NCI-H2171 (cell line): Measurements from ENCODE around the gene CDK5RAP3.

Source experiments
- DNase-seq: peaks from one replicate; lab custom pipeline; 2025; lab: John Stamatoyannopoulos, UW

Gene CDK5RAP3

GRCh38 chr17:48025040-48025903 is 54.4 kb downstream of the CDK5RAP3 start:
- DNase-seq, result peak; percentile 94

GRCh38 chr17:48025904-48026501 is 55.1 kb downstream of the CDK5RAP3 start:
- DNase-seq, result no peak

GRCh38 chr17:48026502-48027321 is 55.8 kb downstream of the CDK5RAP3 start:
- DNase-seq, result peak; percentile 62

- no peak for DNase-seq
These were observed 56.5 kb downstream of the CDK5RAP3 start for GRCh38 chr17:48027322-48027981.

- DNase-seq, result no peak
These were observed 57.8 kb downstream of the CDK5RAP3 start for GRCh38 chr17:48028736-48029135.

- DNase-seq, result no peak
These were observed 59.6 kb downstream of the CDK5RAP3 start for GRCh38 chr17:48030531-48030930.
